NCI-H226 (cell line): Measurements from ENCODE around the gene COX5B.
A peak's percentile ranks its signal among the peaks of the same experiment; 100 is the strongest.
"Not testable (repeated sequence)": the region's sequence is repeated elsewhere in the genome, so short reads cannot be mapped to it uniquely, and the experiment has no call there.

Source experiments
- DNase-seq: peaks from one replicate; pipeline ENCODE4 v3.0.0-alpha.2; 2015

COX5B gene

GRCh38 chr2:97675430-97676113, 29.7 kb downstream of the COX5B start:
- DNase-seq: no peak

- no peak for DNase-seq
Measured at GRCh38 chr2:97676620-97677019, 30.8 kb downstream of the COX5B start.

GRCh38 chr2:97677480-97677879, 31.6 kb downstream of the COX5B start:
- no peak for DNase-seq

GRCh38 chr2:97678298-97678697, 32.4 kb downstream of the COX5B start:
- no peak for DNase-seq

- DNase-seq: not testable (repeated sequence)
Measured at GRCh38 chr2:97687235-97687634, 41.4 kb downstream of the COX5B start.

GRCh38 chr2:97688062-97688827, 42.4 kb downstream of the COX5B start:
- DNase-seq: no peak

GRCh38 chr2:97691166-97691565, 45.3 kb downstream of the COX5B start:
- no peak for DNase-seq

GRCh38 chr2:97693476-97693875, 47.6 kb downstream of the COX5B start:
- peak; percentile 53 for DNase-seq

- no peak for DNase-seq
Measured at GRCh38 chr2:97695744-97696143, 49.9 kb downstream of the COX5B start.

GRCh38 chr2:97697252-97698235, 51.7 kb downstream of the COX5B start:
- DNase-seq: peak; percentile 52
